ENCODE measurements around the gene BABAM1.

The BABAM1 gene

GRCh38 chr19:17266975-17267788, at the start of gene BABAM1:
TSS of gene BABAM1 (plus strand) at chr19:17267443. CDS start at chr19:17268807, 1,364 bp downstream.
- Mint-ChIP-seq H3K36me3 (ENCODE audit: low read depth) (peaks cover 7% of the 10 kb centered on the region), H3K27me3 (ENCODE audit: low read depth) (no peaks in the 10 kb centered on the region), H3K27ac (peak within 1 kb of the TSS; percentile 78), H3K4me3 (peak within 1 kb of the TSS; percentile 76), H3K4me1 (ENCODE audit: low read depth) (peaks cover 13% of the 10 kb centered on the region), H3K9me3 (no peaks in the 10 kb centered on the region)

- Mint-ChIP-seq H3K4me1 (ENCODE audit: low read depth) (peaks cover 9% of the 10 kb centered on the region), H3K9me3 (no peaks in the 10 kb centered on the region), H3K4me3 (no peak overlapping the region), H3K27ac (no peak overlapping the region), H3K27me3 (ENCODE audit: low read depth) (no peaks in the 10 kb centered on the region), H3K36me3 (ENCODE audit: low read depth) (peaks cover 26% of the 10 kb centered on the region)
Measured at GRCh38 chr19:17219286-17219685, 48.0 kb upstream of the BABAM1 start.

DNA sequence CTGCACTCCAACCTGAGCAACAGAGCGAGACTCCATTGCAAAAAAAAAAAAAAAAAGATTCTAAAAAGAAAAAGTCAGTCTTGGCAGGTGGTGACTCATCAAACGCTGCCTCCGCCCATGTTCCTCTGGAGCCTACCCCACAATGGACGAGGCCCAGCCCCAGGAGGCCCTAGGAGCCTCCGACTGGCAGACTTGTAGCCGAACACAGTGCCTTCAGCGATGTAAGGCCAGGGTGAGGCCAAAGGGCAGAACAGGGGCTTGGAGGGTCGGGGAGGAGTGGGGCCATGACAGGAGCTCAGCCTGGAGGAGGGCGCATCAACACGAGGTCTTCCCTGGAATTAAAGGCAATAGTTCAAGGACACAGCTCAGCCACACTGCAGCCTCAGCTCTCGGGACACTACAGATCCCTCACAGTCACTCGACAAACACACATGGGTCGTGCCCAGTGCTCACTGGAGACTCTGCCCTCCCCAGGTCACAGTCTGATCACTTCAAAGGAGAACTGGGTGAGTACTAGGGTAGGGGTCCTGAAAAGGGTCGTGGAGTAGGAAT, 47.0 kb upstream of the BABAM1 start:
- Mint-ChIP-seq H3K27ac (no peak overlapping the region), H3K4me1 (ENCODE audit: low read depth) (peaks cover 3% of the 10 kb centered on the region), H3K4me3 (no peak overlapping the region), H3K36me3 (ENCODE audit: low read depth) (peaks cover 23% of the 10 kb centered on the region), H3K9me3 (no peaks in the 10 kb centered on the region), H3K27me3 (ENCODE audit: low read depth) (no peaks in the 10 kb centered on the region)

- Mint-ChIP-seq H3K4me3 (peak overlapping the region; percentile 61), H3K27ac (no peak overlapping the region), H3K36me3 (ENCODE audit: low read depth) (no peaks in the 10 kb centered on the region), H3K9me3 (no peaks in the 10 kb centered on the region), H3K4me1 (ENCODE audit: low read depth) (peaks cover 5% of the 10 kb centered on the region), H3K27me3 (ENCODE audit: low read depth) (no peaks in the 10 kb centered on the region)
Measured at GRCh38 chr19:17225053-17225452, 42.2 kb upstream of the BABAM1 start.

GRCh38 chr19:17226002-17226933, 41.0 kb upstream of the BABAM1 start, which contains the start of gene OCEL1:
TSS of gene OCEL1 (plus strand) at chr19:17226226. CDS start at chr19:17226248, 22 bp downstream.
- Mint-ChIP-seq H3K27ac (peak within 1 kb of the TSS; percentile 99), H3K27me3 (ENCODE audit: low read depth) (no peaks in the 10 kb centered on the region), H3K4me3 (peak within 1 kb of the TSS; percentile 92), H3K9me3 (no peaks in the 10 kb centered on the region), H3K36me3 (ENCODE audit: low read depth) (no peaks in the 10 kb centered on the region), H3K4me1 (ENCODE audit: low read depth) (peaks cover 5% of the 10 kb centered on the region)

DNA sequence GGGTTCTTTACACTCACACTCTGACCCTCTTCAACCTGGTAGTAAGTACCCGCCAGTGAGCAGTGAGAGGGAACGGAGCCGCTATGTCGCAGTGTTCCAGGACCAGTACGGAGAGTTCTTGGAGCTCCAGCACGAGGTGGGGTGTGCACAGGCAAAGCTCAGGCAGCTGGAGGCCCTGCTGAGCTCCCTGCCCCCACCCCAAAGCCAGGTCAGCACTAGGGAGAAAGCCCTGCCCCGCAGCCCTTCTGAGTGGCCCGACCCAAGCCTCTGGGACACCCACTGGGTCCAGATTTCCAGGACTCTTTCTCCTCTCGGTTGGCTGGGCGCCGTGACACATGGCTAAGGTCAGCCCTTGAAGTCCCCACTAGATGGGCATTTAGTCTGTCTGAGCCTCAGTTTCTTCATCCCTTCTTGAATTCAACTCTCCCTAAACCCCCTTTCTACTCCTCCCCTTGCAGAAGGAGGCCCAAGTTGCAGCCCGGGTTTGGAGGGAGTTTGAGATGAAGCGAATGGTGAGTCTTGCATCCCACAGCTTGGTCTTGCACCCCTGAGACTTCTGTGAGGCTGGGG, 39.4 kb upstream of the BABAM1 start:
- Mint-ChIP-seq H3K4me1 (ENCODE audit: low read depth) (peaks cover 5% of the 10 kb centered on the region), H3K36me3 (ENCODE audit: low read depth) (no peaks in the 10 kb centered on the region), H3K4me3 (no peak overlapping the region), H3K9me3 (no peaks in the 10 kb centered on the region), H3K27ac (no peak overlapping the region), H3K27me3 (ENCODE audit: low read depth) (no peaks in the 10 kb centered on the region)

DNA sequence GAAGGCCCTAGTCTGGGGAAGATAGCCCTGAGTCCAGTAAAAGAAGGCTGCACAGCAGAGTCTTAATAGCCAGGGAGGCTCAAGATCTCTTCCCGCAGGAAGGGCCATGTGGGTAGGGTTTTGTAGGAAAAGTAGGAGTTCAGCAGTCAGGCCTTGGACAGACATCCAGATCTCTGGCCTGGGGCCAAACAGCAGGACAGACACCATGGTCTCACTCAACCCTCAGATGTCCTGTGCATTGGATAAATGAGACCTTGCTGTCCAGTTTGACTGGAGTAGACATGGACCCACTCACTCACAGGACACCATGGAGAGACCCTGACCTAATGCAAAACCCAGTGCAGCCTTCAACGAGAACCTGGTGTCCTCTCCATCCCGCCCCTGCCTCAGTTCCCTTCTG, 37.4 kb upstream of the BABAM1 start:
- Mint-ChIP-seq H3K27me3 (ENCODE audit: low read depth) (no peaks in the 10 kb centered on the region), H3K36me3 (ENCODE audit: low read depth) (no peaks in the 10 kb centered on the region), H3K4me3 (no peak overlapping the region), H3K9me3 (no peaks in the 10 kb centered on the region), H3K27ac (no peak overlapping the region), H3K4me1 (ENCODE audit: low read depth) (peaks cover 18% of the 10 kb centered on the region)

DNA sequence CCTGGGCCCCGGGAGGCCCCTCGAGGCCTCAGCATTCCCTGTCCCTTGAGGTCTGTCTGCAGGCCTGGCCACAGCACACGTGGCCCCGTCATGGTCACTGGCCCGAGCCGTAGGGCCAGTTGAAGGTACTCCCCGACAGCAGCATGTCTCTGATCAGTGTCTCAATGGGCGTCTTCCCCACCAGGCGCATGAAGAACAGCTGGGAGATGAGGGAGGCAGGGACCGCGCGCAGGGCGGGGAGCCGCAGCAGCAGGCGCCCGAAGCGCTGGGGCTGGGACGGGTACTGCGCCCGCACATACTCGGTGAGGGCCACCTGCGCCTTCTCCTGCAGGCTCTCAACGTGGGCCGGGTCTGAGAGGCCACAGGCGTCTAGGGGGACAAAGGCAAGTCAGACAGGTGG, 35.0 kb upstream of the BABAM1 start:
- Mint-ChIP-seq H3K9me3 (no peaks in the 10 kb centered on the region), H3K4me3 (no peak overlapping the region), H3K36me3 (ENCODE audit: low read depth) (no peaks in the 10 kb centered on the region), H3K27ac (no peak overlapping the region), H3K27me3 (ENCODE audit: low read depth) (no peaks in the 10 kb centered on the region), H3K4me1 (ENCODE audit: low read depth) (peaks cover 14% of the 10 kb centered on the region)

- H3K4me3 Mint-ChIP-seq: peak overlapping the region; percentile 83
- H3K9me3 Mint-ChIP-seq: no peaks in the 10 kb centered on the region
- peak overlapping the region; percentile 70 for H3K27ac Mint-ChIP-seq
- H3K27me3 Mint-ChIP-seq (ENCODE audit: low read depth): no peaks in the 10 kb centered on the region
- H3K4me1 Mint-ChIP-seq (ENCODE audit: low read depth): peaks cover 16% of the 10 kb centered on the region
- no peaks in the 10 kb centered on the region for H3K36me3 Mint-ChIP-seq (ENCODE audit: low read depth)
Measured at GRCh38 chr19:17234911-17235299, 32.3 kb upstream of the BABAM1 start.

DNA sequence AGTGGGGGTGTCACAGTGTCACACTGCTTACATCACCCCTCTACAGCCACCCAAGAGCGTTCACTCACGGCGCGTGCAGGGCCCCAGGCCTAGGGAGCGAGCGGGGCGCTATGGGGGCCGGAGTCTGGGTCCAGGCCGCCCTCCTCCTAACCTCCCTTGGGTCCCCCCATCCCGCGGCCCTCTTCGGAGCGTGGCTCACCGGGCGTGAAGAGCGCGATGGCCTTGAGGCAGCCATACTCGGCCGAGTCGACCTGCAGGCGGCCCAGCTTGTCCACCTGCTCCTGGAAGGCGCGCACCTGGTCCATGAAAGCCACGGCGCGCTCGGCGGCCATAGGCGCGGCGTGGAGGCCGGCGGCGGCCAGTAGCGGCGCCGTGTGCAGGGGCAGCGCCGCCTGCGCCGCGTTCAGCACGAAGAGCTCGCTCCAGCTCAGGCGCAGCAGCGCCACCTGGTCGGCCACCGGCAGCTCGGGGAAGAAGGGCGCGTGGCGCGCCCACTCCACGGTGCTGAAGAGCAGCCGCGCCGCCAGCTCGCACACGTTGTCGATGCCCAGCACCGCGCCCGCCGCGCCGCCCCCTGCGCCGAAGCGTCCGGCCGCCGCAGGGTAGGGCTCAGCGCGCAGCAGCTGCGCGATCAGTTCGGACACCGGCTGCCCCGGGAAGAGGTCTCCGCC, 31.8 kb upstream of the BABAM1 start:
- peak overlapping the region; percentile 57 for H3K27ac Mint-ChIP-seq
- H3K36me3 Mint-ChIP-seq (ENCODE audit: low read depth): no peaks in the 10 kb centered on the region
- no peaks in the 10 kb centered on the region for H3K27me3 Mint-ChIP-seq (ENCODE audit: low read depth)
- H3K4me1 Mint-ChIP-seq (ENCODE audit: low read depth): peaks cover 16% of the 10 kb centered on the region
- H3K9me3 Mint-ChIP-seq: no peaks in the 10 kb centered on the region
- H3K4me3 Mint-ChIP-seq: peak overlapping the region; percentile 83

DNA sequence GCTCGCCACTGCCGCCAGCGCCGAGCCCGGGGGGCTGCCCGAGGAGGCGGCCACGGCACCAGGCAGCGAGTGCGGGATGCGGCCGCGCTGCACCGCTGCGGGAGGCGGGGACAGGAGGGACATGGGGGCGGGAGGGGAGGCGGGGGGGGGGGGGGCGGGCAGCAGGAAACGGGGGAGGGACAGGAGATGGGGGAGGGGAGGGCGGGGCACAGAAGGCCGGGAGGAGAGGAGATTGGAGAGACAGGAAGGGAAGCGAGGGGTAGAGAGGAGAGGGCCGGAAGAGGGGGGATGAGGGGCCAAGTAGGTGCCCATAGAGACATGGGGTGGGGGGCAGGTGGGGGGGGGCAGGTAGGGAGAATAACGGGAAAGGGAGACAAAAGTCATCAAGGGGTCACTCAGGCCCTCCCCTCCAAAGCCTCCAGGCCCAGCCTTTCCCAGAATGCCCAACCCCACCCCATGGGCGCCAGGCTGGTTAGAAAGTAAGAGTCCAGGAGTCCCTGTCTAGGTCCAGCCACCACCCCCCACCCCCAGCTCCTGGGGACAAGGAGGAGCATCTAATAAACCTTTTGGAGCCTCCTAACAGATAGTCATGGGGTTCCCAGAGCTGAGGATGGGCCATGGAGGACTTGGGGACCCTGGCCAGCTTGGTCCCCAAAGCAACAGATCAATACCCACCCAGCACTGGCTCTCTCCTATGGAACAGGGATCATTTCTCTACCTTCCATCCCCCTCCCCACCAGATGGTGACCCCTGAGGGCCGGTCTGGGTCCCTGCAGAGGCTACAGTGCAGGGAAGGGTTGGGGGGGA, 31.1 kb upstream of the BABAM1 start:
- H3K4me1 Mint-ChIP-seq (ENCODE audit: low read depth): peaks cover 16% of the 10 kb centered on the region
- no peaks in the 10 kb centered on the region for H3K36me3 Mint-ChIP-seq (ENCODE audit: low read depth)
- H3K9me3 Mint-ChIP-seq: no peaks in the 10 kb centered on the region
- H3K27me3 Mint-ChIP-seq (ENCODE audit: low read depth): no peaks in the 10 kb centered on the region
- H3K4me3 Mint-ChIP-seq: peak overlapping the region; percentile 44
- H3K27ac Mint-ChIP-seq: peak overlapping the region; percentile 31

- Mint-ChIP-seq H3K4me1 (ENCODE audit: low read depth) (peaks cover 16% of the 10 kb centered on the region), H3K4me3 (peak overlapping the region; percentile 25), H3K36me3 (ENCODE audit: low read depth) (no peaks in the 10 kb centered on the region), H3K27me3 (ENCODE audit: low read depth) (no peaks in the 10 kb centered on the region), H3K27ac (peak overlapping the region; percentile 67), H3K9me3 (no peaks in the 10 kb centered on the region)
Measured at GRCh38 chr19:17236811-17237543, 30.3 kb upstream of the BABAM1 start.

Measured in T-helper 1 cell treated with Interleukin-12 subunit alpha and Interleukin-12 subunit beta and Interleukin-4 antibody, amounts not matched to agents 30 μg/mL and 1 μg/mL, for 36 hours (primary cell).